Esophagus muscularis mucosa (tissue), 4 donors: ENCODE results near the gene CBFA2T3. TPM values are rescaled to one million over a fixed set of nuclear protein-coding genes. Genes with fewer than 3 reads are reported as not detected.

Source experiments
- DNase-seq: peaks from one replicate; pipeline ENCODE4 v3.0.0-alpha.2; 2017; ENCODE audit errors: extremely low spot score
- H3K27ac ChIP-seq, 4 donors: fragments of 200-600 bp; sonication (generic); replicated peaks in 1 of 4; 1 replicate in 3 of 4; 2 replicates in 1 of 4; pipeline ENCODE4 v1.5.1; 2016 to 2019; ENCODE audit warnings: mild to moderate bottlenecking in 1 of 4
- H3K27me3 ChIP-seq, 4 donors: fragments of 200-600 bp; sonication (generic); one replicate each; pipeline versions ENCODE4 v1.5.1 to v1.6.0; 2016 to 2019
- H3K36me3 ChIP-seq, 4 donors: fragments of 200-600 bp; sonication (generic); one replicate each; pipeline ENCODE4 v1.5.1; 2016 to 2019
- H3K4me1 ChIP-seq, 4 donors: fragments of 200-600 bp; sonication (generic); one replicate each; pipeline ENCODE4 v1.5.1; 2016 to 2019
- H3K4me3 ChIP-seq, 4 donors: fragments of 200-600 bp; sonication (generic); 1 replicate in 2 of 4; 2 replicates in 2 of 4; pipeline ENCODE4 v1.5.1; 2016 to 2019; ENCODE audit warnings: mild to moderate bottlenecking in 4 of 4, moderate library complexity in 1 of 4
- H3K9me3 ChIP-seq, 4 donors: fragments of 200-600 bp; sonication (generic); 1 replicate in 3 of 4; 2 replicates in 1 of 4; pipeline ENCODE4 v1.5.1; 2016 to 2019
- CTCF ChIP-seq, 3 experiments: fragments of 200-600 bp in 2 of 3; fragments of 450-650 bp in 1 of 3; sonication (generic) in 2 of 3; IDR thresholded peaks; one replicate each; pipeline ENCODE4 v1.5.1; 2017 to 2019; ENCODE audit warnings: antibody characterized with exemption in 3 of 3, mild to moderate bottlenecking in 2 of 3, moderate library complexity in 1 of 3
- EP300 ChIP-seq: sonication (generic); formaldehyde crosslinking; IDR thresholded peaks from one replicate; pipeline ENCODE4 v1.6.1; 2017; ENCODE audit warnings: antibody characterized with exemption
- POLR2A ChIP-seq: fragments of 450-650 bp; IDR thresholded peaks from one replicate; pipeline ENCODE4 v1.6.1; 2017; ENCODE audit warnings: antibody characterized with exemption, moderate library complexity, mild to moderate bottlenecking, low read depth
- POLR2AphosphoS5 ChIP-seq, 2 donors: sonication (generic); formaldehyde crosslinking; IDR thresholded peaks; one replicate each; pipeline ENCODE4 v1.6.1; 2017; ENCODE audit warnings: antibody characterized with exemption in 2 of 2
- WGBS: methylation state at CpG from one replicate; pipeline ENCODE4 v1.1.5; 2018; 5-methylcytosine and 5-hydroxymethylcytosine counted together
- intact Hi-C: fragments of 100-400 bp; cut with DNase I; formaldehyde crosslinking; loops from one replicate; pipeline ENCODE4 v1.15.1; 2023
- total RNA-seq, 4 donors: library from RNA; depleted of rRNA; stranded (reverse); fragments of >200 nt; gene quantifications; one replicate each; pipeline versions ENCODE4 v1.1.0 to v1.2.1, GENCODE V29; 2016

The CBFA2T3 gene
- 10 to 100 TPM in 1 of 4 donors, 1 to 10 TPM in 3; 2.0 to 10.4 (median 3.5) TPM for total RNA-seq

- Histone ChIP-seq H3K36me3 (no peaks in the 10 kb centered on the region), H3K4me3 (peak within 1 kb of the TSS; percentile 16 to 45 (median 28)), H3K27ac (no peak within 1 kb of the TSS), H3K27me3 (peaks cover 0 to 84% (median 2%) of the 10 kb centered on the region in 4 donors), H3K4me1 (peaks cover 15 to 23% (median 20%) of the 10 kb centered on the region in 4 donors), H3K9me3 (no peaks in the 10 kb centered on the region)
- intact Hi-C loops: no loop called here
- TF ChIP-seq EP300 (no peak), POLR2AphosphoS5 (IDR thresholded peaks at IDR 0.05) (peak; percentile 70 to 78), CTCF (IDR thresholded peaks at IDR 0.05) (no peak), POLR2A (no peak)
- peak; percentile 94 for DNase-seq
- WGBS: 45% methylated on average over 18 of the region's 32 CpGs
These were observed at the start of gene CBFA2T3 for GRCh38 chr16:88977018-88977811. Gene CBFA2T3, minus strand, starts transcription at chr16:88977207. Its CDS starts 400 bp downstream, at chr16:88976807.

GRCh38 chr16:89026121-89026612, 49.2 kb upstream of the CBFA2T3 start:
- peaks cover 0 to 49% (median 0%) of the 10 kb centered on the region in 4 donors for H3K27me3 ChIP-seq
- 72% methylated on average over 5 of the region's 5 CpGs for WGBS
- DNase-seq: no peak
- no peak for TF ChIP-seq POLR2AphosphoS5 (IDR thresholded peaks at IDR 0.05)
- TF ChIP-seq POLR2A: no peak
- TF ChIP-seq EP300: no peak
- TF ChIP-seq CTCF (IDR thresholded peaks at IDR 0.05): no peak
- no peaks in the 10 kb centered on the region for H3K4me1 ChIP-seq
- H3K9me3 ChIP-seq: peaks cover 0 to 29% (median 22%) of the 10 kb centered on the region in 4 donors
- no peaks in the 10 kb centered on the region for H3K36me3 ChIP-seq
- H3K27ac ChIP-seq: no peak overlapping the region
- H3K4me3 ChIP-seq: no peak overlapping the region
- intact Hi-C loops: no loop called here

- no peaks in the 10 kb centered on the region for H3K4me1 ChIP-seq
- no peaks in the 10 kb centered on the region for H3K36me3 ChIP-seq
- intact Hi-C loops: no loop called here
- DNase-seq: no peak
- no peak overlapping the region for H3K4me3 ChIP-seq
- H3K9me3 ChIP-seq: peaks cover 0 to 23% (median 18%) of the 10 kb centered on the region in 4 donors
- TF ChIP-seq POLR2AphosphoS5 (IDR thresholded peaks at IDR 0.05) (no peak), EP300 (no peak), POLR2A (no peak), CTCF (IDR thresholded peaks at IDR 0.05) (no peak)
- peaks cover 0 to 54% (median 0%) of the 10 kb centered on the region in 4 donors for H3K27me3 ChIP-seq
- no peak overlapping the region for H3K27ac ChIP-seq
- 94% methylated on average over 4 of the region's 4 CpGs for WGBS
These were observed 48.6 kb upstream of the CBFA2T3 start for GRCh38 chr16:89025636-89026035.

- Histone ChIP-seq H3K4me1 (no peaks in the 10 kb centered on the region), H3K36me3 (no peaks in the 10 kb centered on the region), H3K27me3 (peaks cover 0 to 64% (median 0%) of the 10 kb centered on the region in 4 donors), H3K4me3 (no peak overlapping the region), H3K9me3 (peaks cover 0 to 23% (median 18%) of the 10 kb centered on the region in 4 donors), H3K27ac (no peak overlapping the region)
- intact Hi-C loops: no loop called here
- no peak for DNase-seq
- 85% methylated on average over 10 of the region's 11 CpGs for WGBS
- TF ChIP-seq POLR2A (no peak), POLR2AphosphoS5 (IDR thresholded peaks at IDR 0.05) (no peak), EP300 (no peak), CTCF (IDR thresholded peaks at IDR 0.05) (no peak)
These were observed 47.6 kb upstream of the CBFA2T3 start for GRCh38 chr16:89024546-89025060.
